Common myeloid progenitor, CD34-positive (primary cell): ENCODE results near the gene TTI1. TPM values are rescaled to one million over a fixed set of nuclear protein-coding genes. Genes with fewer than 3 reads are reported as not detected.

Experiments
- CTCF ChIA-PET: fragments of 350-600 bp; sonication (Branson Sonifier 250); formaldehyde crosslinking; loops from one replicate; lab custom pipeline; 2021; ENCODE audit warnings: antibody characterized with exemption; lab: Charles Lee
- POLR2A ChIA-PET: fragments of 350-600 bp; sonication (Branson Sonifier 250); formaldehyde crosslinking; loops from one replicate; lab custom pipeline; 2021; ENCODE audit warnings: antibody characterized with exemption; lab: Charles Lee
- DNase-seq, 3 donors: peaks; one replicate each; pipeline versions ENCODE4 v3.0.0 to v3.0.0-alpha.2; 2013
- H3K27ac ChIP-seq, 2 experiments: 1 replicate in 1 of 2; 2 replicates in 1 of 2; pipeline ENCODE4 v1.7.0; 2013; ENCODE audit warnings: inconsistent platforms in 2 of 2, low read length in 2 of 2, mild to moderate bottlenecking in 2 of 2, low read depth in 1 of 2, moderate library complexity in 1 of 2; ENCODE audit not compliant: severe bottlenecking in 2 of 2, insufficient read depth in 1 of 2, poor library complexity in 1 of 2
- H3K27me3 ChIP-seq, 5 experiments: replicated peaks in 2 of 5; 1 replicate in 3 of 5; 2 replicates in 2 of 5; pipeline versions ENCODE4 v1.6.1 to v1.7.0; 2013; ENCODE audit warnings: low read length in 4 of 5, mild to moderate bottlenecking in 2 of 5, moderate library complexity in 2 of 5, inconsistent platforms in 1 of 5; ENCODE audit not compliant: insufficient read depth in 5 of 5, control insufficient read depth in 4 of 5
- H3K36me3 ChIP-seq, 4 experiments: 1 replicate in 2 of 4; 2 replicates in 2 of 4; pipeline versions ENCODE4 v1.6.1 to v1.7.0; 2013; ENCODE audit warnings: low read length in 3 of 4, control low read depth in 1 of 4, mild to moderate bottlenecking in 1 of 4; ENCODE audit not compliant: control insufficient read depth in 4 of 4, insufficient read depth in 4 of 4
- H3K4me1 ChIP-seq, 4 experiments: 1 replicate in 3 of 4; 2 replicates in 1 of 4; pipeline versions ENCODE4 v1.6.1 to v1.7.1; 2013; ENCODE audit warnings: low read length in 3 of 4, mild to moderate bottlenecking in 3 of 4, control low read depth in 1 of 4, inconsistent platforms in 1 of 4, moderate library complexity in 1 of 4; ENCODE audit not compliant: control insufficient read depth in 4 of 4, insufficient read depth in 4 of 4; ENCODE audit errors: control extremely low read depth in 1 of 4
- H3K4me3 ChIP-seq, 7 experiments: 1 replicate in 4 of 7; 2 replicates in 3 of 7; pipeline versions ENCODE4 v1.5.1 to v1.7.0; 2013; ENCODE audit warnings: mild to moderate bottlenecking in 7 of 7, low read length in 6 of 7, moderate library complexity in 6 of 7, inconsistent platforms in 2 of 7, low read depth in 2 of 7, control low read depth in 1 of 7; ENCODE audit not compliant: insufficient read depth in 4 of 7, control insufficient read depth in 1 of 7; ENCODE audit errors: extremely low read depth in 1 of 7
- H3K9me3 ChIP-seq, 5 experiments: 1 replicate in 4 of 5; 2 replicates in 1 of 5; pipeline versions ENCODE4 v1.6.1 to v1.7.1; 2013; ENCODE audit warnings: low read length in 4 of 5, mild to moderate bottlenecking in 2 of 5, inconsistent platforms in 1 of 5, low read depth in 1 of 5, moderate library complexity in 1 of 5; ENCODE audit not compliant: control insufficient read depth in 4 of 5, insufficient read depth in 2 of 5; ENCODE audit errors: control extremely low read depth in 1 of 5
- WGBS: methylation state at CpG from one replicate; pipeline ENCODE4 v1.1.5; 2013; ENCODE audit not compliant: insufficient coverage; 5-methylcytosine and 5-hydroxymethylcytosine counted together
- polyA plus RNA-seq: library from polyadenylated mRNA; unstranded; fragments of 120-200 nt; gene quantifications from one replicate; pipeline ENCODE4 v1.2.1, GENCODE V29; 2013

The TTI1 gene
- polyA plus RNA-seq, result 16.0 TPM

DNA sequence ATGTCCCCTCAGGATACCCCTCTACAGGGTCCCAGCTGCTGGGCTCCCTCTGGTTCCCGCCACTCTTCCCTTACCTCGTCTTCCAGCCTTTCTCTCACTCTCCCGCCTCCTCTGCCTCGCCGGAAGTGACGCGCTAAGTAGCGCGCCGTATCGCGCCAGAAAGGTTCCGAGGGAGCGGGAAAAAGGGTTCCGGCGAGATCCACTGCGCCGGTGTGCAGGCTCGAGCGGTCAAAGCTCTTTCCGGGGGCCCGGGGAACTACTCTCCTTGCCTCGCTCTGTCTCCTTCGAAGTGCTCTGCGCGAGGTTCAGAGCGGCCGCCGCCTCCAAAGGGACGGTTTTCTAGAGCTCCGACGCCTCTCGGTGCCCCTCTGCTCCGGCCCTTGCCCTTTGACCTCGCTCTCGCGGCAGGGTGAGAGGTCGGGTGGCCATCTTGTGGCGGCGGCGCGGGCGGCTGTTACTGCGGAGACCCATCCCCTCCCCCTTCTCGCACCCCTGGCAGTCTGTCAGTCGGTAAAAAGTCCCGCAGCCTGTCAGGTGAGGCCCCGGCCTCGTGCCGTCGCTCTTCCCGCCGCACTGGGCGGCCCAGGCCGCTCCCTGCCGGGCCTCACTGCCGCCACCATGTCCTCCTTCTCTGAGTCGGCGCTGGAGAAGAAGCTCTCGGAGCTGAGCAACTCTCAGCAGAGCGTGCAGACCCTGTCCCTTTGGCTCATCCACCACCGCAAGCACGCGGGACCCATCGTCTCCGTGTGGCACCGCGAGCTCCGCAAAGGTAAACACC, at the start of gene TTI1, which contains the start of gene RPRD1B:
Gene TTI1, minus strand, starts transcription at position 127 of the 778 bp plus-strand sequence. CDS start 19,640 bp downstream, outside the sequence.
Gene RPRD1B, plus strand, starts transcription at position 417 of the 778 bp plus-strand sequence. Its CDS starts 202 bp downstream, at position 619.
- DNase-seq, result peak; percentile 86 to 93 (median 92)
- ChIA-PET CTCF (interaction anchor here (1.1 to 1.7 kb wide), 5 partner anchors 10 to 42 kb away, joined by 3 to 4 read pairs (median 3); no protein-coding TSS in a partner anchor), POLR2A (interaction anchor here (0.6 to 0.8 kb wide), 2 partner anchors 413 to 633 kb away, joined by 3 read pairs; no protein-coding TSS in a partner anchor)
- Histone ChIP-seq H3K4me1 (peaks cover 13 to 38% (median 26%) of the 10 kb centered on the region in 4 experiments), H3K27me3 (no peaks in the 10 kb centered on the region), H3K36me3 (peaks cover 0 to 22% (median 6%) of the 10 kb centered on the region in 4 experiments), H3K9me3 (peaks cover 0 to 3% (median 0%) of the 10 kb centered on the region in 5 experiments), H3K4me3 (peak within 1 kb of the TSS; percentile 84 to 96 (median 94)), H3K27ac (peak within 1 kb of the TSS; percentile 92 to 94)
- under 1% methylated on average over 66 of the region's 69 CpGs for WGBS

DNA sequence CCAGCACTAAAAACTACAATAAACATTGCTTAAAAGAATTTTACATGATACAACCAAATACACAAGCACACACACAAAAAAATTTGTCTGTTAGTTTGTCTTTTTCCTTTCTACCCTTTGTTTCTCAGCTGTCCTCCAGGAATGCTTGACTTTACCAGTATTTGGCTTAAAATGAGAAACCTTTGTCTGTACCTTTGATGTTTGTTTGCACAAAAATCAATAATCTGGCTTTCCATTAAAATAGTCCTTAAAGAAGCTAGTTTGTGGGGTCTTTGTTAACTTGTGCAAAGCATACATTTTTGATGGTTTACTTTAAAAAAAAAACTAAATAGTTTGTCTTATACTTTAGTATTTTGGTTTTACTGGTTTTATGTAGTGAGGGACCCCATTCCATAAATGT, 49.6 kb upstream of the TTI1 start:
- Histone ChIP-seq H3K27me3 (no peaks in the 10 kb centered on the region), H3K9me3 (peaks cover 0 to 3% (median 0%) of the 10 kb centered on the region in 5 experiments), H3K27ac (no peak overlapping the region), H3K36me3 (peaks cover 11 to 64% (median 35%) of the 10 kb centered on the region in 4 experiments), H3K4me1 (no peaks in the 10 kb centered on the region), H3K4me3 (no peak overlapping the region)
- POLR2A ChIA-PET, result no interaction called here
- DNase-seq, result no peak
- CTCF ChIA-PET, result interaction anchor here (0.8 to 2.4 kb wide), 6 partner anchors 10 to 326 kb away, joined by 3 to 7 read pairs (median 4); no protein-coding TSS in a partner anchor

DNA sequence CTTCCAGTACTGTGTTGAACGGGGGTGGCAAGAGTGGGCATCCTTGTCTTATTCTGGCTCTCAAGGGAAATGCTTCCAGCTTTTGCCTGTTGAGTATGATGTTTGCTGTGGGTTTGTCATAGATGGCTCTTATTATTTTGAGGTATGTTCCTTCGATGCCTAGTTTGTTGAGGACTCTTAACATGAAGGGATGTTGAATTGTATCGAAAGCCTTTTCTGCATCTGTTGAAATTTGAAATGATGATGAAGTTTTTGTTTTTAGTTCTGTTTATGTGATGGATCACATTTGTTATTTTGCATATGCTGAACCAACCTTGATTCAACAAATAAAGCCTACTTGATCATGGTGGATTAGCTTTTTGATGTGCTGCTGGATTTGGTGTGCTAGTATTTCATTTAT, 48.3 kb upstream of the TTI1 start:
- Histone ChIP-seq H3K4me3 (no peak overlapping the region), H3K4me1 (no peaks in the 10 kb centered on the region), H3K27me3 (no peaks in the 10 kb centered on the region), H3K27ac (no peak overlapping the region), H3K36me3 (peaks cover 17 to 60% (median 32%) of the 10 kb centered on the region in 4 experiments), H3K9me3 (peaks cover 0 to 3% (median 0%) of the 10 kb centered on the region in 5 experiments)
- no CpG with 5 or more reads among the region's 3 CpGs for WGBS
- no peak for DNase-seq
- POLR2A ChIA-PET, result no interaction called here
- CTCF ChIA-PET, result interaction anchor here (2.3 to 2.4 kb wide), 2 partner anchors 23 to 140 kb away, joined by 5 to 9 read pairs; no protein-coding TSS in a partner anchor

DNA sequence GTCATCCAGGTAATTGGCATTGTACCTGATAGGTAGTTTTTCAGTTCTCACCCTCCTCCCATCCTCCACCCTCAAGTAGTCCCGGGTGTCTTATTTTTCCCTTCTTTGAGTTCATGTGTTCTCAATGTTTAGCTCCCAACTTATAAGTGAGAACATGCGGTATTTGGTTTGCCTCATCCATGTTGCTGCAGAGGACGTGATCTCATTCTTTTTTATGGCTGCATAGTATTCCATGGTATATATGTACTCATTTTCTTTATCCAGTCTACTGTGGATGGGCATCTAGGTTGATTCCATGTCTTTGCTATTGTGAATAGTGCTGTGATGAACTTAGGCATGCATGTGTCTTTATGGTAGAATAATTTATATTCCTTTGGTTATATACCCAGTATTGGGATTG, 46.1 kb upstream of the TTI1 start:
- H3K36me3 ChIP-seq, result peaks cover 14 to 47% (median 33%) of the 10 kb centered on the region in 4 experiments
- 100% methylated on average over 1 of the region's 3 CpGs for WGBS
- POLR2A ChIA-PET, result no interaction called here

DNA sequence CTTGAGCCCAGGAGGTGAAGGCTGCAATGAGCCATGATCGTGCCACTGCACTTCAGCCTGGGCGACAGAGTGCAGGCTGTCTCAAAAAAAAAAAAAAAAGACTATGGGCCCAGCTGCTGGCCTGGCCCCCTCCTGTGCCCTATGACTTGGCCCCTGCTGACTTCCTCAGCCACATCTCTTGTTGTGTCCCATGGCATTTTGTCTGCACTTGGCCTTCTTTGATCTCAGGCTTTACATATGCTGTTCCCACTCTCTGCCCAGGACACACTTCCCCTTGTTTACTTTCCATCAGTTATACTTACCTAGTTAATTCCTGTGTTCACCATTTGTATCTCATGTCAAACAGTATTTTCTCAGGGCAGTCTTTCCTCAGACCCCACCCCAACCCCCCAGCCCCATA, 44.8 kb upstream of the TTI1 start:
- DNase-seq, result no peak
- H3K27ac ChIP-seq, result no peak overlapping the region
- 100% methylated on average over 2 of the region's 2 CpGs for WGBS
- ChIA-PET CTCF (interaction anchor here (0.6 to 7.4 kb wide), 3 partner anchors 10 to 144 kb away, joined by 3 to 82 read pairs (median 3); no protein-coding TSS in a partner anchor), POLR2A (no interaction called here)
- H3K36me3 ChIP-seq, result peaks cover 15 to 51% (median 32%) of the 10 kb centered on the region in 4 experiments
- peaks cover 0 to 3% (median 0%) of the 10 kb centered on the region in 5 experiments for H3K9me3 ChIP-seq
- H3K27me3 ChIP-seq, result no peaks in the 10 kb centered on the region
- no peak overlapping the region for H3K4me3 ChIP-seq
- no peaks in the 10 kb centered on the region for H3K4me1 ChIP-seq

More for the DNA sequence above, 46.1 kb upstream of the TTI1 start:
- H3K4me1 ChIP-seq, result no peaks in the 10 kb centered on the region
- no peak overlapping the region for H3K27ac ChIP-seq
- H3K4me3 ChIP-seq, result no peak overlapping the region
- DNase-seq, result no peak
- H3K27me3 ChIP-seq, result no peaks in the 10 kb centered on the region
- H3K9me3 ChIP-seq, result peaks cover 0 to 3% (median 0%) of the 10 kb centered on the region in 5 experiments
- CTCF ChIA-PET, result interaction anchor here (0.8 to 7.4 kb wide), 4 partner anchors 13 to 143 kb away, joined by 4 to 82 read pairs (median 4); no protein-coding TSS in a partner anchor

DNA sequence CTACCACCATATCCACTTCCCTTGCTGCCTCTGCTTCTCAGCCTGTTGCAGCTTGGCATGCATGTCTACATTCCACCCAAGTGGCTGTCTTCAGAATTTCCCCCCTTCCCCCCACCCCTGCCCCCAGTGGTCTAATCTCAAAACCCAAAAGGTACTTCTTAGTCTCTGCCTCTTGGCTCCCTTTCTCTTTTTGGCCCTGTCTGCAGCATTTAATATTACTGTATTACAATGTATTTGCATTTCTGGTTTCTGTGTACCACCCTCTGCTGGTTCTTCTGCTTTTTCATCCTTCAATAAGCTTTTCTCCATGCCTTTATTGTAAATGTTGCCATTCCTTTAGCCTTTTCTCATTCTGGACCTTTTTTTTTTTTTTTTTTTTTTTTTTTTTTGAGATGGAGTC, 43.3 kb upstream of the TTI1 start:
- DNase-seq, result peak in 2 of 3 donors; percentile 13 to 20
- Histone ChIP-seq H3K36me3 (peaks cover 12 to 54% (median 35%) of the 10 kb centered on the region in 4 experiments), H3K27me3 (no peaks in the 10 kb centered on the region), H3K4me3 (no peak overlapping the region), H3K4me1 (no peaks in the 10 kb centered on the region), H3K27ac (no peak overlapping the region), H3K9me3 (peaks cover 0 to 3% (median 0%) of the 10 kb centered on the region in 5 experiments)
- CTCF ChIA-PET, result interaction anchor here (0.8 to 7.4 kb wide), 3 partner anchors 14 to 145 kb away, joined by 3 to 82 read pairs (median 4); no protein-coding TSS in a partner anchor
- POLR2A ChIA-PET, result no interaction called here
